Right atrium auricular region (tissue), 2 donors: Measurements from ENCODE around the gene KIAA0825. TPM values are rescaled to one million over a fixed set of nuclear protein-coding genes. Genes with fewer than 3 reads are reported as not detected.
"Not testable (repeated sequence)": the region's sequence is repeated elsewhere in the genome, so short reads cannot be mapped to it uniquely, and the experiment has no call there.

Experiments
- DNase-seq: peaks from one replicate; pipeline ENCODE4 v3.0.0-alpha.2; 2019; ENCODE audit warnings: low spot score
- H3K27ac ChIP-seq, 2 donors: fragments of 200-600 bp; sonication (generic); 1 replicate in 1 of 2; 2 replicates in 1 of 2; pipeline ENCODE4 v1.5.1; 2016 to 2019
- H3K27me3 ChIP-seq, 2 donors: fragments of 200-600 bp; sonication (generic); one replicate each; pipeline versions ENCODE4 v1.5.1 to v1.6.0; 2017 to 2019
- H3K36me3 ChIP-seq: fragments of 200-600 bp; sonication (generic); one replicate; pipeline ENCODE4 v1.5.1; 2016
- H3K4me1 ChIP-seq, 2 donors: fragments of 200-600 bp; sonication (generic); one replicate each; pipeline versions ENCODE4 v1.5.1 to v1.6.0; 2017 to 2019
- H3K4me3 ChIP-seq, 2 donors: fragments of 200-600 bp; sonication (generic); 1 replicate in 1 of 2; 2 replicates in 1 of 2; pipeline ENCODE4 v1.5.1; 2017 to 2019; ENCODE audit warnings: mild to moderate bottlenecking in 1 of 2, moderate library complexity in 1 of 2
- H3K9me3 ChIP-seq, 2 donors: fragments of 200-600 bp; sonication (generic); one replicate each; pipeline ENCODE4 v1.5.1; 2019
- CTCF ChIP-seq, 2 donors: fragments of 200-600 bp; sonication (generic); IDR thresholded peaks; one replicate each; pipeline ENCODE4 v1.5.1; 2019; ENCODE audit warnings: antibody characterized with exemption in 2 of 2
- total RNA-seq, 2 donors: library from RNA; depleted of rRNA; stranded (reverse); fragments of >200 nt; gene quantifications; one replicate each; pipeline ENCODE4 v1.1.0, GENCODE V29; 2016

Gene KIAA0825
- total RNA-seq, 2 donors from 2014 or later, result 2.4 to 4.3 TPM

GRCh38 chr5:94154672-94155071 lies 463.7 kb downstream of the KIAA0825 start:
- Histone ChIP-seq H3K4me3 (no peak overlapping the region), H3K9me3 (no peaks in the 10 kb centered on the region), H3K4me1 (no peaks in the 10 kb centered on the region), H3K36me3 (no peaks in the 10 kb centered on the region), H3K27ac (no peak overlapping the region), H3K27me3 (no peaks in the 10 kb centered on the region)
- TF ChIP-seq CTCF (IDR thresholded peaks at IDR 0.05), result no peak
- no peak for DNase-seq

GRCh38 chr5:94153736-94154450 lies 464.5 kb downstream of the KIAA0825 start:
- Histone ChIP-seq H3K4me1 (no peaks in the 10 kb centered on the region), H3K4me3 (no peak overlapping the region), H3K36me3 (no peaks in the 10 kb centered on the region), H3K9me3 (no peaks in the 10 kb centered on the region), H3K27ac (no peak overlapping the region), H3K27me3 (no peaks in the 10 kb centered on the region)
- no peak for DNase-seq
- TF ChIP-seq CTCF (IDR thresholded peaks at IDR 0.05), result no peak

GRCh38 chr5:94143621-94144020 lies 474.8 kb downstream of the KIAA0825 start:
- H3K4me1 ChIP-seq, result not testable (repeated sequence)

GRCh38 chr5:94140300-94140699 lies 478.1 kb downstream of the KIAA0825 start:
- Histone ChIP-seq H3K36me3 (no peaks in the 10 kb centered on the region), H3K9me3 (peaks cover 0 to 17% of the 10 kb centered on the region in 2 donors), H3K4me1 (no peaks in the 10 kb centered on the region), H3K27me3 (no peaks in the 10 kb centered on the region), H3K4me3 (no peak overlapping the region), H3K27ac (no peak overlapping the region)
- TF ChIP-seq CTCF (IDR thresholded peaks at IDR 0.05), result no peak
- DNase-seq, result no peak

More at GRCh38 chr5:94143621-94144020, 474.8 kb downstream of the KIAA0825 start:
- not testable (repeated sequence) for H3K27me3 ChIP-seq, H3K4me3 ChIP-seq, H3K36me3 ChIP-seq, H3K27ac ChIP-seq, DNase-seq
- H3K9me3 ChIP-seq, result peaks cover 0 to 26% of the 10 kb centered on the region in 2 donors

GRCh38 chr5:94130077-94130476 lies 488.3 kb downstream of the KIAA0825 start:
- Histone ChIP-seq H3K36me3 (no peaks in the 10 kb centered on the region), H3K9me3 (no peaks in the 10 kb centered on the region), H3K4me1 (no peaks in the 10 kb centered on the region), H3K4me3 (no peak overlapping the region), H3K27ac (no peak overlapping the region), H3K27me3 (no peaks in the 10 kb centered on the region)
- no peak for DNase-seq
- TF ChIP-seq CTCF (IDR thresholded peaks at IDR 0.05), result no peak

- H3K27ac ChIP-seq, result no peak overlapping the region
- H3K9me3 ChIP-seq, result no peaks in the 10 kb centered on the region
- TF ChIP-seq CTCF (IDR thresholded peaks at IDR 0.05), result no peak
- H3K27me3 ChIP-seq, result no peaks in the 10 kb centered on the region
- no peaks in the 10 kb centered on the region for H3K36me3 ChIP-seq
- no peak for DNase-seq
- H3K4me3 ChIP-seq, result no peak overlapping the region
- H3K4me1 ChIP-seq, result no peaks in the 10 kb centered on the region
These were observed 493.3 kb downstream of the KIAA0825 start for GRCh38 chr5:94125107-94125506.

- H3K4me3 ChIP-seq, H3K36me3 ChIP-seq, H3K27ac ChIP-seq, DNase-seq, H3K27me3 ChIP-seq, H3K4me1 ChIP-seq, H3K9me3 ChIP-seq: not testable (repeated sequence)
These were observed 502.1 kb downstream of the KIAA0825 start for GRCh38 chr5:94116317-94116716.
